Endothelial cell of umbilical vein (primary cell): Measurements from ENCODE around the gene UBC. TPM values are rescaled to one million over a fixed set of nuclear protein-coding genes. Genes with fewer than 3 reads are reported as not detected.
"Not testable (repeated sequence)": the region's sequence is repeated elsewhere in the genome, so short reads cannot be mapped to it uniquely, and the experiment has no call there.

ENCODE experiments used
- BruUV-seq: library from RNA; stranded (reverse); fragments of 400-500 nt; replicated peaks from 2 replicates; lab custom pipeline; 2021; lab: Mats Ljungman, UMichigan
- CTCF ChIA-PET: fragments of 300-600, 350-600 bp; sonication (Branson Sonifier 250); formaldehyde crosslinking; loops from one replicate; lab custom pipeline; 2021; ENCODE audit warnings: antibody characterized with exemption, inconsistent platforms; lab: Charles Lee
- POLR2A ChIA-PET: fragments of 300-600, 350-600 bp; sonication (Branson Sonifier 250); formaldehyde crosslinking; loops from one replicate; lab custom pipeline; 2021; ENCODE audit warnings: antibody characterized with exemption, inconsistent platforms; lab: Charles Lee
- DNase-seq: peaks from one replicate; pipeline ENCODE4 v3.0.0-alpha.2; 2011; ENCODE audit warnings: low read depth, low spot score
- FAIRE-seq: peaks from 2 replicates; lab custom pipeline; 2011; peaks lifted over from hg19 to GRCh38; lab: Jason Lieb, UNC
- H2AFZ ChIP-seq: 2 replicates; pipeline ENCODE4 v1.6.0; 2012; ENCODE audit warnings: low read depth, low read length, control low read depth, inconsistent platforms
- H3K27ac ChIP-seq: 2 replicates; pipeline ENCODE4 v1.5.1; 2011; ENCODE audit warnings: low read depth, mild to moderate bottlenecking, control low read depth, low read length, moderate library complexity; ENCODE audit not compliant: insufficient read depth
- H3K27me3 ChIP-seq, 2 experiments: 2 replicates each; pipeline versions ENCODE4 v1.6.0 to v1.6.1; 2011; ENCODE audit warnings: low read length in 2 of 2, mixed read lengths in 1 of 2; ENCODE audit not compliant: control insufficient read depth in 2 of 2, insufficient read depth in 2 of 2
- H3K36me3 ChIP-seq, 2 experiments: 2 replicates in 1 of 2; 3 replicates in 1 of 2; pipeline ENCODE4 v1.5.1; 2011; ENCODE audit warnings: low read length in 2 of 2, mild to moderate bottlenecking in 1 of 2, moderate library complexity in 1 of 2; ENCODE audit not compliant: control insufficient read depth in 2 of 2, insufficient read depth in 2 of 2; ENCODE audit errors: extremely low read depth in 1 of 2
- H3K4me1 ChIP-seq: 3 replicates; pipeline ENCODE4 v1.5.1; 2011; ENCODE audit warnings: mild to moderate bottlenecking, low read length; ENCODE audit not compliant: control insufficient read depth, insufficient read depth; ENCODE audit errors: extremely low read depth
- H3K4me2 ChIP-seq: 2 replicates; pipeline ENCODE4 v1.6.1; 2011; ENCODE audit warnings: low read length, control low read depth, mixed read lengths; ENCODE audit not compliant: insufficient read depth
- H3K4me3 ChIP-seq, 3 experiments: fragments of 200-600 bp in 1 of 3; sonication (generic), shearing (Covaris generic) in 1 of 3; replicated peaks in 1 of 3; 2 replicates each; pipeline ENCODE4 v1.5.1; 2011 to 2016; ENCODE audit warnings: control low read depth in 3 of 3, low read length in 3 of 3, mild to moderate bottlenecking in 2 of 3, inconsistent platforms in 1 of 3, low read depth in 1 of 3, moderate library complexity in 1 of 3; ENCODE audit not compliant: insufficient read depth in 1 of 3
- H3K79me2 ChIP-seq: 2 replicates; pipeline ENCODE4 v1.6.0; 2012; ENCODE audit warnings: low read length, inconsistent platforms; ENCODE audit not compliant: control insufficient read depth, insufficient read depth
- H3K9ac ChIP-seq: replicated peaks from 2 replicates; pipeline ENCODE3; 2011; ENCODE audit warnings: low read length, control low read depth; ENCODE audit not compliant: insufficient read depth; ENCODE audit errors: extremely low read depth
- H3K9me1 ChIP-seq: replicated peaks from 3 replicates; pipeline ENCODE4 v1.6.0; 2011; ENCODE audit warnings: mild to moderate bottlenecking, low read length; ENCODE audit not compliant: control insufficient read depth, insufficient read depth; ENCODE audit errors: extremely low read depth
- H3K9me3 ChIP-seq: replicated peaks from 2 replicates; pipeline ENCODE4 v1.5.1; 2012; ENCODE audit warnings: low read length, inconsistent platforms; ENCODE audit not compliant: control insufficient read depth, insufficient read depth
- H4K20me1 ChIP-seq: replicated peaks from 2 replicates; pipeline ENCODE3; 2011; ENCODE audit warnings: mild to moderate bottlenecking, low read length; ENCODE audit not compliant: control insufficient read depth, insufficient read depth; ENCODE audit errors: extremely low read depth
- EZH2 ChIP-seq: IDR thresholded peaks from 2 replicates; pipeline ENCODE4 v1.6.1; 2012; ENCODE audit warnings: borderline replicate concordance, low read depth, mild to moderate bottlenecking, moderate library complexity, low read length, inconsistent platforms; ENCODE audit not compliant: severe bottlenecking
- FOS ChIP-seq: IDR thresholded peaks from 2 replicates; pipeline ENCODE4 v1.6.1; 2011; ENCODE audit warnings: mild to moderate bottlenecking, low read length, moderate library complexity, borderline replicate concordance; ENCODE audit not compliant: insufficient read depth
- GATA2 ChIP-seq: IDR thresholded peaks from 2 replicates; pipeline ENCODE4 v1.7.0; 2011; ENCODE audit warnings: low read depth, mild to moderate bottlenecking, moderate library complexity, mixed read lengths, low read length; ENCODE audit not compliant: insufficient read length, insufficient read depth
- JUN ChIP-seq: IDR thresholded peaks from 2 replicates; pipeline ENCODE4 v1.6.1; 2011; ENCODE audit warnings: borderline replicate concordance, low read depth; ENCODE audit not compliant: insufficient read length, insufficient read depth
- MYC ChIP-seq: IDR thresholded peaks from one replicate; pipeline ENCODE4 v1.6.1; 2011; ENCODE audit warnings: mild to moderate bottlenecking, low read depth, low read length
- POLR2A ChIP-seq: IDR thresholded peaks from 2 replicates; pipeline ENCODE4 v1.6.1; 2012; ENCODE audit warnings: low read depth, mild to moderate bottlenecking, control low read depth, low read length
- POLR2AphosphoS5 ChIP-seq: IDR thresholded peaks from 2 replicates; pipeline ENCODE4 v1.6.1; 2012; ENCODE audit warnings: low read depth, mild to moderate bottlenecking, control low read depth, low read length, moderate library complexity; ENCODE audit not compliant: insufficient read depth
- dilution Hi-C: fragments of 300-500 bp; cut with MboI; formaldehyde crosslinking; loops from one replicate; pipeline ENCODE4 v1.15.0; 2019; ENCODE audit warnings: low sequenced_read_pairs; ENCODE audit not compliant: extremely low pct_ligation_motif_present
- intact Hi-C: fragments of 100-400 bp; cut with micrococcal nuclease; formaldehyde crosslinking; loops from one replicate; pipeline ENCODE4 v1.10.0; 2022
- polyA plus RNA-seq, 4 experiments: library from polyadenylated mRNA; depleted of rRNA in 3 of 4; stranded (reverse) in 3 of 4; unstranded in 1 of 4; fragments of >200 nt; gene quantifications; 2 replicates each; pipeline versions ENCODE4 v1.2.1 to v1.2.3, GENCODE V29; 2011 to 2012; ENCODE audit warnings: missing spikeins in 1 of 4
- total RNA-seq: library from RNA; stranded (reverse); gene quantifications from 2 replicates; pipeline ENCODE4 v1.2.3, GENCODE V29; 2021
- TF ChIP-seq, protein P1 (sequence below): IDR thresholded peaks from 2 replicates; pipeline ENCODE4 v1.6.1; 2011; ENCODE audit not compliant: insufficient read depth, insufficient read length

The UBC gene
- total and polyA plus RNA-seq, 2 donors (not counting 3 experiments of a cell fraction or from before 2014, with no cell fraction given): 875 to 1,305 TPM

DNA sequence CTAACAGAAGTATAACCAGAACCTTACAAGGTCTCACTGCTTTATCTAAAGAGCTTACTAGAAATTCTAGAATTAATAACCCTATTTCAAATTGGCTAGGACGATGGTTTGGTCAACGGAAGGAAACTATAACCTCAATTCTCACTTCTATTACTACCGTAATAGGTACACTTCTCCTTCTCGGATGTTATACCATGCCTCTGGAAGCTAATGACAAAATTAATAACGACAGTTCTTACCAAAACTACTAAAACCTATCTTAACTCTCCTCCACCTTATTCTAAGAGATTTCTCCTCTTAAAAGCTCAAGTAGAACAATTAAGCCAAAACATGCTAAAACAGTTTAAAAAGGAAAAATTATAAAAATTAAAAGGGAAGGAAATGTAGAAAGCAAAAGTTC, 23.7 kb upstream of the UBC start:
- POLR2A ChIA-PET: interaction anchor here (0.7 to 3.6 kb wide), 7 partner anchors 10 to 32 kb away, joined by 3 to 46 read pairs (median 4); partner anchors contain the start of gene UBC
- peak overlapping the region; percentile 80 for H3K4me2 ChIP-seq

DNA sequence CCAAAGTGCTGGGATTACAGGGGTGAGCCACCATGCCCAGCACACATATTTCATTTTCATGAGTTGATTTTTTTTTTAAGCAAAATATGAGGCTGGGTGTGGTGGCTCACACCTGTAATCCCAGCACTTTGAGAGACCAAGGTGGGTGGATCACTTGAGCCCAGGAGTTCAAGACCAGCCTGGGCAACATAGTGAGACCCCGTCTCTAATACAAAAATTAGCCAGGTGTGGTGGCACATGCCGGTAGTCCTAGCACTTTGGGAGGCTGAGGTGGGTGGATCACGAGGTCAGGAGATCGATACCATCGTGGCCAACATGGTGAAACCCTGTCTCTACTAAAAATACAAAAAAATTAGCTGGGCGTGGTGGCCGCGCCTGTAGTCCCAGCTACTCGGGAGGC, 17.1 kb upstream of the UBC start:
- CTCF ChIA-PET: interaction anchor here (0.7 to 0.8 kb wide), 2 partner anchors 9 to 25 kb away, joined by 3 read pairs; no protein-coding TSS in a partner anchor
- dilution Hi-C loops: not testable (repeated sequence)

More for the DNA sequence above, 23.7 kb upstream of the UBC start:
- no peaks in the 10 kb centered on the region for H3K36me3 ChIP-seq
- no peak for FAIRE-seq
- H3K9me1 ChIP-seq: no peaks in the 10 kb centered on the region
- H3K4me1 ChIP-seq: peaks cover 26% of the 10 kb centered on the region
- no peaks in the 10 kb centered on the region for H3K9me3 ChIP-seq
- intact Hi-C loops: no loop called here
- peak overlapping the region in 1 of 3 experiments; percentile 60 for H3K4me3 ChIP-seq
- no peaks in the 10 kb centered on the region for H3K27me3 ChIP-seq
- peak overlapping the region; percentile 37 for H2AFZ ChIP-seq
- CTCF ChIA-PET: interaction anchor here (1.2 to 7.4 kb wide), 6 partner anchors 10 to 37 kb away, joined by 3 to 232 read pairs (median 30); partner anchors contain the start of gene UBC
- no TSS peak for BruUV-seq
- no peaks in the 10 kb centered on the region for H3K79me2 ChIP-seq
- TF ChIP-seq POLR2A (no peak), FOS (no peak), MYC (no peak), GATA2 (no peak), EZH2 (no peak), POLR2AphosphoS5 (no peak), JUN (no peak)
- TF ChIP-seq, protein P1, sequence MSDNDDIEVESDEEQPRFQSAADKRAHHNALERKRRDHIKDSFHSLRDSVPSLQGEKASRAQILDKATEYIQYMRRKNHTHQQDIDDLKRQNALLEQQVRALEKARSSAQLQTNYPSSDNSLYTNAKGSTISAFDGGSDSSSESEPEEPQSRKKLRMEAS: no peak
- H3K9ac ChIP-seq: peak overlapping the region; percentile 74
- H4K20me1 ChIP-seq: no peaks in the 10 kb centered on the region
- dilution Hi-C loops: no loop called here
- DNase-seq: peak; percentile 33
- peak overlapping the region; percentile 87 for H3K27ac ChIP-seq

More for the DNA sequence above, 17.1 kb upstream of the UBC start:
- H3K9ac ChIP-seq, POLR2A ChIA-PET, H3K36me3 ChIP-seq, H3K27ac ChIP-seq, H3K27me3 ChIP-seq, H3K4me3 ChIP-seq, intact Hi-C loops, H3K79me2 ChIP-seq, FAIRE-seq, H3K9me1 ChIP-seq, H3K4me2 ChIP-seq, H2AFZ ChIP-seq, DNase-seq, BruUV-seq, H3K9me3 ChIP-seq, H4K20me1 ChIP-seq: not testable (repeated sequence)
- H3K4me1 ChIP-seq: peaks cover 14% of the 10 kb centered on the region
